ENCODE measurements around the gene IP6K1. TPM values are rescaled to one million over a fixed set of nuclear protein-coding genes. Genes with fewer than 3 reads are reported as not detected.

Gene IP6K1
- total RNA-seq, 1 experiment from 2014 or later, result 30.6 TPM

DNA sequence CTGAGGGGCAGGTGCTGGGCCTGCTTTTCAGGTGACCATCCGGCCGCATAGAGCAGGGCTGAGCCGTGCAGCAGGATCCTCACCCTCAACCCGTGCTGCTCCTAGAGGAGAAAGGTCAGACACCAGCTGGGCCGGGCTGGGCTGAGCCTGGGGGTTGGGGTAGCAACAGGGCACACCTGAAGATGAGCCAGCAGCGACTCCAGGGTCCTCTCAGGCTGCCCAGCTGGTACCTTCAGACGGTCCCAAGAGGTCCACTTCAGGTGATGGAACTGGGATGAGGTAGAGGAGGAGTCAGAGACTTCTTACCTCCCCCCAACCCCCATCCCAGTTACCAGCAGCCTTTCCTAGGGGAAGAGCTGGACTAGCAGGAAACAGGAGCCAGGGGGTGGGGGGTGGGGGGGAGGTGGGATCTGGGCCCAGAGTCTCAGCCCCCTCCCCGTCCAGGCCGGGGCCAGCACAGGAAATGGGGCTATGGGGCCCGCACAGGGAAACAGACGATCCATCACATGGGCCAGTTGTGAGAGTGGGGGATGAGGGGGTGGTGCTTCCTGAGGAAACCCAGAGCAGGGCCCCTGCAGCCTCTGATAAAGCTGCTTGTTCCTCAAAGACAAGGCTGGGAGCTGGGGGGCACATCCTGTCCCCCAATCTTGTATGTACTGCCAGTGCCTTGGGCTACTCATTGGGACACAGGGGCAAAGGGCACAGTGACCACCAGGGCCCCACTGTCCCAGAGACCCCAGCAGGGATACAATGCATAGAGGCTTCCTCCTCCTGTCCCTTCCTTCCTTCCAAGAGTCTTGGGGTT lies 19.8 kb upstream of the IP6K1 start:
- TF ChIP-seq ZFX (IDR thresholded peaks at IDR 0.05) (no peak), SIN3A (IDR thresholded peaks at IDR 0.05; ENCODE audit: low read depth) (no peak), RAD21 (IDR thresholded peaks at IDR 0.05; ENCODE audit: low read depth) (no peak), ZNF274 (IDR thresholded peaks at IDR 0.05; ENCODE audit: low read depth, low read length) (no peak), CBX3 (IDR thresholded peaks at IDR 0.05; ENCODE audit: low read depth) (no peak), TCF7L2 (IDR thresholded peaks at IDR 0.05; ENCODE audit: borderline replicate concordance, extremely low read depth, insufficient read depth, insufficient read length) (no peak), POLR2A (IDR thresholded peaks at IDR 0.05; ENCODE audit: borderline replicate concordance, extremely low read depth, insufficient read depth, insufficient read length) (no peak), SRF (IDR thresholded peaks at IDR 0.05; ENCODE audit: low read depth) (no peak), YY1 (IDR thresholded peaks at IDR 0.05; ENCODE audit: extremely low read depth, insufficient replicate concordance, low read depth, low read length) (no peak), ATF3 (IDR thresholded peaks at IDR 0.05) (no peak), FOSL1 (IDR thresholded peaks at IDR 0.05; ENCODE audit: low read depth) (no peak), CEBPB (IDR thresholded peaks at IDR 0.05; ENCODE audit: low read depth) (no peak), EGR1 (IDR thresholded peaks at IDR 0.05; ENCODE audit: low read depth) (no peak), EZH2phosphoT487 (IDR thresholded peaks at IDR 0.05; ENCODE audit: borderline replicate concordance) (no peak), EZH2 (IDR thresholded peaks at IDR 0.05) (no peak), JUND (IDR thresholded peaks at IDR 0.05) (no peak)
- TF ChIP-seq, protein P1, sequence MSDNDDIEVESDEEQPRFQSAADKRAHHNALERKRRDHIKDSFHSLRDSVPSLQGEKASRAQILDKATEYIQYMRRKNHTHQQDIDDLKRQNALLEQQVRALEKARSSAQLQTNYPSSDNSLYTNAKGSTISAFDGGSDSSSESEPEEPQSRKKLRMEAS (IDR thresholded peaks at IDR 0.05), result no peak
- TF ChIP-seq, protein P2, sequence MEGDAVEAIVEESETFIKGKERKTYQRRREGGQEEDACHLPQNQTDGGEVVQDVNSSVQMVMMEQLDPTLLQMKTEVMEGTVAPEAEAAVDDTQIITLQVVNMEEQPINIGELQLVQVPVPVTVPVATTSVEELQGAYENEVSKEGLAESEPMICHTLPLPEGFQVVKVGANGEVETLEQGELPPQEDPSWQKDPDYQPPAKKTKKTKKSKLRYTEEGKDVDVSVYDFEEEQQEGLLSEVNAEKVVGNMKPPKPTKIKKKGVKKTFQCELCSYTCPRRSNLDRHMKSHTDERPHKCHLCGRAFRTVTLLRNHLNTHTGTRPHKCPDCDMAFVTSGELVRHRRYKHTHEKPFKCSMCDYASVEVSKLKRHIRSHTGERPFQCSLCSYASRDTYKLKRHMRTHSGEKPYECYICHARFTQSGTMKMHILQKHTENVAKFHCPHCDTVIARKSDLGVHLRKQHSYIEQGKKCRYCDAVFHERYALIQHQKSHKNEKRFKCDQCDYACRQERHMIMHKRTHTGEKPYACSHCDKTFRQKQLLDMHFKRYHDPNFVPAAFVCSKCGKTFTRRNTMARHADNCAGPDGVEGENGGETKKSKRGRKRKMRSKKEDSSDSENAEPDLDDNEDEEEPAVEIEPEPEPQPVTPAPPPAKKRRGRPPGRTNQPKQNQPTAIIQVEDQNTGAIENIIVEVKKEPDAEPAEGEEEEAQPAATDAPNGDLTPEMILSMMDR (IDR thresholded peaks at IDR 0.05 in 2 of 3, conservative IDR thresholded peaks at IDR 0.05 in 1 of 3; ENCODE audit: borderline replicate concordance in 1 of 3, insufficient read depth in 1 of 3, low read depth in 2 of 3, low read length in 2 of 3), result no peak
- TF ChIP-seq, protein P3, sequence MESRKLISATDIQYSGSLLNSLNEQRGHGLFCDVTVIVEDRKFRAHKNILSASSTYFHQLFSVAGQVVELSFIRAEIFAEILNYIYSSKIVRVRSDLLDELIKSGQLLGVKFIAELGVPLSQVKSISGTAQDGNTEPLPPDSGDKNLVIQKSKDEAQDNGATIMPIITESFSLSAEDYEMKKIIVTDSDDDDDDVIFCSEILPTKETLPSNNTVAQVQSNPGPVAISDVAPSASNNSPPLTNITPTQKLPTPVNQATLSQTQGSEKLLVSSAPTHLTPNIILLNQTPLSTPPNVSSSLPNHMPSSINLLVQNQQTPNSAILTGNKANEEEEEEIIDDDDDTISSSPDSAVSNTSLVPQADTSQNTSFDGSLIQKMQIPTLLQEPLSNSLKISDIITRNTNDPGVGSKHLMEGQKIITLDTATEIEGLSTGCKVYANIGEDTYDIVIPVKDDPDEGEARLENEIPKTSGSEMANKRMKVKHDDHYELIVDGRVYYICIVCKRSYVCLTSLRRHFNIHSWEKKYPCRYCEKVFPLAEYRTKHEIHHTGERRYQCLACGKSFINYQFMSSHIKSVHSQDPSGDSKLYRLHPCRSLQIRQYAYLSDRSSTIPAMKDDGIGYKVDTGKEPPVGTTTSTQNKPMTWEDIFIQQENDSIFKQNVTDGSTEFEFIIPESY (IDR thresholded peaks at IDR 0.05; ENCODE audit: extremely low read depth, insufficient replicate concordance, low read length), result no peak
- peaks cover 2 to 16% of the 10 kb centered on the region in 2 experiments; a peak in 2 of 4 replicates for H3K4me1 ChIP-seq (ENCODE audit: control insufficient read depth in 1 of 2, insufficient read depth in 2 of 2, low read length in 2 of 2)
- H3K36me3 ChIP-seq (ENCODE audit: control insufficient read depth in 1 of 2, insufficient read depth in 2 of 2, low read length in 2 of 2), result no peaks in the 10 kb centered on the region
- no peaks in the 10 kb centered on the region for H3K9me3 ChIP-seq (ENCODE audit: control insufficient read depth in 1 of 2, insufficient read depth in 1 of 2, low read depth in 1 of 2, low read length in 2 of 2)
- no peak overlapping the region for H3K4me3 ChIP-seq (replicated peaks in 1 of 2; ENCODE audit: low read depth in 1 of 2, low read length in 2 of 2)
- ATAC-seq, result no peak
- no peak overlapping the region for H3K4me2 ChIP-seq (ENCODE audit: low read length)
- H3K9ac ChIP-seq (ENCODE audit: low read length), result no peak overlapping the region
- H3K27ac ChIP-seq (ENCODE audit: low read depth, low read length), result no peak overlapping the region
- RAD21 ChIA-PET (ENCODE audit: low non-redundant PET in 1 of 2, low total read pairs in 2 of 2, uncharacterized antibody in 2 of 2, unreplicated experiment in 2 of 2), result no interaction called here
- no peak overlapping the region for H2AFZ ChIP-seq (ENCODE audit: low read depth, low read length, poor library complexity, severe bottlenecking)
- no peaks in the 10 kb centered on the region for H4K20me1 ChIP-seq (ENCODE audit: insufficient read depth)
- POLR2A ChIA-PET, result no interaction called here
- no peaks in the 10 kb centered on the region for H3K79me2 ChIP-seq (ENCODE audit: insufficient read depth, low read length)
- no peak for DNase-seq (ENCODE audit: low read depth, low spot score)
- no TSS peak for BruUV-seq (replicated peaks)
- no peaks in the 10 kb centered on the region for H3K9me2 ChIP-seq (ENCODE audit: insufficient read depth)
- CTCF ChIA-PET, result no interaction called here
- intact Hi-C loops (cut with micrococcal nuclease), result no loop called here
- H3K27me3 ChIP-seq (ENCODE audit: insufficient read depth, low read length), result no peaks in the 10 kb centered on the region
